AG09309 (cell line): ENCODE data around the gene FRMD4A.

Experiments
- DNase-seq: peaks from one replicate; pipeline ENCODE4 v3.0.0-alpha.2; 2010; ENCODE audit warnings: low read depth
- H3K4me3 ChIP-seq: 2 replicates; pipeline ENCODE4 v1.5.1; 2011; ENCODE audit warnings: mild to moderate bottlenecking, low read depth, low read length, moderate library complexity; ENCODE audit not compliant: control insufficient read depth
- TF ChIP-seq, protein P1 (sequence below): IDR thresholded peaks from 2 replicates; pipeline ENCODE4 v1.5.1; 2011; ENCODE audit warnings: mild to moderate bottlenecking, low read depth, low read length, inconsistent platforms; ENCODE audit not compliant: insufficient read depth, control insufficient read depth; ENCODE audit errors: missing control alignments

Gene FRMD4A

GRCh38 chr10:14181567-14181936 lies 149.2 kb downstream of the FRMD4A start:
- H3K4me3 ChIP-seq, result no peak overlapping the region
- TF ChIP-seq, protein P1, sequence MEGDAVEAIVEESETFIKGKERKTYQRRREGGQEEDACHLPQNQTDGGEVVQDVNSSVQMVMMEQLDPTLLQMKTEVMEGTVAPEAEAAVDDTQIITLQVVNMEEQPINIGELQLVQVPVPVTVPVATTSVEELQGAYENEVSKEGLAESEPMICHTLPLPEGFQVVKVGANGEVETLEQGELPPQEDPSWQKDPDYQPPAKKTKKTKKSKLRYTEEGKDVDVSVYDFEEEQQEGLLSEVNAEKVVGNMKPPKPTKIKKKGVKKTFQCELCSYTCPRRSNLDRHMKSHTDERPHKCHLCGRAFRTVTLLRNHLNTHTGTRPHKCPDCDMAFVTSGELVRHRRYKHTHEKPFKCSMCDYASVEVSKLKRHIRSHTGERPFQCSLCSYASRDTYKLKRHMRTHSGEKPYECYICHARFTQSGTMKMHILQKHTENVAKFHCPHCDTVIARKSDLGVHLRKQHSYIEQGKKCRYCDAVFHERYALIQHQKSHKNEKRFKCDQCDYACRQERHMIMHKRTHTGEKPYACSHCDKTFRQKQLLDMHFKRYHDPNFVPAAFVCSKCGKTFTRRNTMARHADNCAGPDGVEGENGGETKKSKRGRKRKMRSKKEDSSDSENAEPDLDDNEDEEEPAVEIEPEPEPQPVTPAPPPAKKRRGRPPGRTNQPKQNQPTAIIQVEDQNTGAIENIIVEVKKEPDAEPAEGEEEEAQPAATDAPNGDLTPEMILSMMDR, result no peak
- DNase-seq, result no peak

DNA sequence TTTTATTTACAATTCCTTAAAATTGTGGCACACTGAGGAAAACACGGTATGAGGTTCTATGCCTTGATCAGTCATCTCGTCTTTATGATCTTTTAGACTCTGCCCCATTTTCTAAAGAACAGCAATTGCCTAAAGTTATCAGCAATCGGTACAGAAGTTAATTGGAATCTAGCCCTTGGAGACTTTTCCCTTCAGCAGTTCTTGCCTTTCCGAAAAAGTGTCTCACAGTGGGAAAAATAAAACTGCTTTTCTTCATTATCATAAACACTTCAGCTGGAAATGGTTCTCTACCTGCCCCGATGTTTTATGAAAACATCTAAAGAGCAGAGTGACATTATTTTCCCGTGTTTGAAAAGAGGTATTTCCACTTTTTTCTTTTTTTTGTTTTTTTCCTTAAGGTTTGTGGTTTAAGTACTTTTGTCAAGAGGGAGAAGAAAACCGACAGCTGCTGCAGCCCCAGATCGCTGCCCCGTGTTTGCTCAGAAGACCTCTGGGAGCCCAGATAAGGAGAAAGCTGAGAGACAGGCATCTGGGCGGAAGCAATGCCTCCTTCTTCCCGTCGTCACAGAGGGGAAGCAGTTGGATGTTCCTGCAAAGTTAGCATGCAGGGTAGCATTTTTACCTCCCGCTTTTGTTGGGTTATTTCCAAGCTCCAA lies 149.7 kb downstream of the FRMD4A start:
- no peak for DNase-seq
- no peak overlapping the region for H3K4me3 ChIP-seq
- TF ChIP-seq, protein P1, result no peak

GRCh38 chr10:14179251-14179650 lies 151.5 kb downstream of the FRMD4A start:
- DNase-seq, result no peak
- no peak overlapping the region for H3K4me3 ChIP-seq
- TF ChIP-seq, protein P1, result no peak

- TF ChIP-seq, protein P1, result no peak
- DNase-seq, result no peak
- peak overlapping the region; percentile 36 for H3K4me3 ChIP-seq
These were observed 156.8 kb downstream of the FRMD4A start for GRCh38 chr10:14173706-14174594.

GRCh38 chr10:14173391-14173705 lies 157.4 kb downstream of the FRMD4A start:
- TF ChIP-seq, protein P1, result no peak
- no peak for DNase-seq
- H3K4me3 ChIP-seq, result peak overlapping the region; percentile 36; the same call in 1 of the 2 replicates

DNA sequence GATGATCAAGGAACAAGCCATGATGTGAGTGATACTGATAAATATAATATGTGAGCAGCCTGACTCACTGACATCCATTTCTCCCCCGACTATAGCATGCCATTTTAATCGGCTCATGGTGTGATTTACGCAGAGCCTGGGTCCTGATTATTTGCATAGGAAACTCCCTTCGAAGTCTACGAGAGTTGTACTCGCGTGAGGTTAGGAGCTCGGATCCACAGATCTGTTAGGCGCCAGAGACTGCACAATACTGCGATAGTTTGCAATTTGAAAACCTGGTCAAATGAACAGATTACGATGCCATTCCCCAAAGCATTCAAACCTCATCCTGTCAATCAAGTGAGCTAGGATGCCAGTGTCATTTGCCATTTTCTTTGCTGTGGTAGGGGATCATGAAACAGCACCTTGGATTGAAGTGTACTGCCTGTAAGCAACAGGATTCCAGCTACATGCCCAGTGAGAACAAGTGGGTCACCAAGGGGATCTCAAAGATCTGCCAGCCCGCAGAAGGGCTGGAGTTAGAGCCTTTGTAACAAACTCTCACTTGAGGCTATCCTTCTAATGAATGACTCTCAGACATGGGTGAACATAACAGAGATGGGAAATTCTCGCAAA lies 158.3 kb downstream of the FRMD4A start:
- TF ChIP-seq, protein P1, result no peak
- DNase-seq, result no peak
- H3K4me3 ChIP-seq, result no peak overlapping the region
